ENCODE measurements around the gene SLCO2A1. TPM values are rescaled to one million over a fixed set of nuclear protein-coding genes. Genes with fewer than 3 reads are reported as not detected.

SLCO2A1 gene
- total RNA-seq, 1 donor from 2014 or later = 0.07 TPM

DNA sequence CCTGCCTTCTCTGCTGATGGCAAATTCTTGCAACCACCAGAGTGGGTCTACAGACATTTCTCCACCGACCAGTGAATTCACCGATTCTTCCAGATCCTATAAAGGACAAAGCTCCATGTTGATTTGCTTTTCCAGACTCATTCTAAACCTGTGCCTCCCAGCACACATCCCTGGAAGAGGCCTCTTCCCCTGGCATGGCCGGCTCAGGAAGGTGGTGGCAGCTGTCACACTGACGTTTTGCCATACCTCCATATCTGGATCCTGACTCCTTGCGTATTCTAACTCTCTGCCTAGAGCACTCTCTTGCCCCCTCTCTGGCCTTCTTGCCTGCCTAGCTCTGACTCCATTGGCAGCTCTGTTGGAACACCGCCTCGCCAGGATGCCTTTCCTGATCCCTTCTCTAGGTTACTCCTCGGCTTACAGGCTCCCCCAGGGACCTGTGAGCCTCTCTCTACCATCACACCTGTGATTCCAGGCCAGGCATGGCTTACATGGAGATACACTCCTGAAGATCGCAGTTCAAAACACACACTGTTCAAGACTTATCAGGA is 31.0 kb downstream of the SLCO2A1 start:
- Mint-ChIP-seq H3K27ac (no peak overlapping the region), H3K4me3 (no peak overlapping the region)

DNA sequence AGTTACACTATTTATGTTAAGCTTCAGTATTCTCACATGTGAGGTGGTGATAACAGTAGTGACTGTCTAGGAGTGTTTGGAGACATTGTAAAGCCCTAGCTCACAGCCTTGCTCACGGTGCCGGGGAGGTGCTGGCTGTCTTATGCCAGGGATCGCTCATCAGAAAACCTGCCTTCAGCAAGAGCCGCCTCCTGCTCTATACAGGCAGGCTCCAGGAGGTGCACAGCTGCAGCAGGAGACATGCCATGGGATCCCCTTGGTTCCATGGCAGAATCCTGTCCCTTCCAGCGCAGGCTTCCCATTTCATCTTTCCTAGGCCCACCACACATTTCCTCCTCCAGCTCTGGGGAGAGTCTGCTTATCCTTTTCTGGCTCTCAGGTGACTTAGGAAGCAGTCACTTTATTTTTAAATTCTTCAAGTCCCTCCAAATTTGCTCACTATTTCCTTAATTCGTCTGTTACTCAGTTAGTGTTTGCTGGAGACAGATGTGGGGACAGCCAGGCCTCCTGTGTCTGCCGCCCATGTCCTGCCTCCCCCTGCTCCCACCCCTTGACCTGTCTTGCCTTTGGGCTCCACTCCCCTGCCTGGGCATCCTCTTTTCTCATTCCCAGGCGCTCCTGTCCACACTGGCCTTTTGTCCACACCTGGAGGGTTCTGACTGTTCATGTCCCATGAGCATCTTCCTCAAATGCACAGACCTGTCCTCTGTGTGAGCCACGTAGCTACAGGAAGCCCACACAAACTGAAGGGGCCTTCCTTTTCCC is 31.7 kb downstream of the SLCO2A1 start:
- Histone ChIP-seq H3K4me3 (no peak overlapping the region), H3K4me2 (no peak overlapping the region), H2AFZ (replicated peaks) (no peak overlapping the region), H3K27ac (no peak overlapping the region), H3K9me3 (ENCODE audit: low read depth) (no peaks in the 10 kb centered on the region), H3K79me2 (ENCODE audit: low read depth) (no peaks in the 10 kb centered on the region), H3K36me3 (no peaks in the 10 kb centered on the region), H3K9ac (no peak overlapping the region), H3K27me3 (peaks cover 24% of the 10 kb centered on the region), H4K20me1 (ENCODE audit: low read depth) (no peaks in the 10 kb centered on the region), H3K4me1 (peaks cover 12% of the 10 kb centered on the region), H3F3A (ENCODE audit: low read depth) (no peaks in the 10 kb centered on the region)
- Mint-ChIP-seq H3K27ac (no peak overlapping the region), H3K27me3 (ENCODE audit: insufficient read depth, low read depth) (peaks cover 12% of the 10 kb centered on the region), H3K36me3 (no peaks in the 10 kb centered on the region), H3K9me3 (no peaks in the 10 kb centered on the region), H3K4me1 (peaks cover 4% of the 10 kb centered on the region), H3K4me3 (no peak overlapping the region)
- no peak for DNase-seq (ENCODE audit: low spot score)
- TF ChIP-seq, protein P1, sequence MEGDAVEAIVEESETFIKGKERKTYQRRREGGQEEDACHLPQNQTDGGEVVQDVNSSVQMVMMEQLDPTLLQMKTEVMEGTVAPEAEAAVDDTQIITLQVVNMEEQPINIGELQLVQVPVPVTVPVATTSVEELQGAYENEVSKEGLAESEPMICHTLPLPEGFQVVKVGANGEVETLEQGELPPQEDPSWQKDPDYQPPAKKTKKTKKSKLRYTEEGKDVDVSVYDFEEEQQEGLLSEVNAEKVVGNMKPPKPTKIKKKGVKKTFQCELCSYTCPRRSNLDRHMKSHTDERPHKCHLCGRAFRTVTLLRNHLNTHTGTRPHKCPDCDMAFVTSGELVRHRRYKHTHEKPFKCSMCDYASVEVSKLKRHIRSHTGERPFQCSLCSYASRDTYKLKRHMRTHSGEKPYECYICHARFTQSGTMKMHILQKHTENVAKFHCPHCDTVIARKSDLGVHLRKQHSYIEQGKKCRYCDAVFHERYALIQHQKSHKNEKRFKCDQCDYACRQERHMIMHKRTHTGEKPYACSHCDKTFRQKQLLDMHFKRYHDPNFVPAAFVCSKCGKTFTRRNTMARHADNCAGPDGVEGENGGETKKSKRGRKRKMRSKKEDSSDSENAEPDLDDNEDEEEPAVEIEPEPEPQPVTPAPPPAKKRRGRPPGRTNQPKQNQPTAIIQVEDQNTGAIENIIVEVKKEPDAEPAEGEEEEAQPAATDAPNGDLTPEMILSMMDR (IDR thresholded peaks at IDR 0.05) = no peak
- no peak for TF ChIP-seq EZH2phosphoT487 (IDR thresholded peaks at IDR 0.05)
- no peak for TF ChIP-seq EZH2 (IDR thresholded peaks at IDR 0.05)

More for the DNA sequence above, 31.0 kb downstream of the SLCO2A1 start:
- Histone ChIP-seq H3K4me2 (no peak overlapping the region), H2AFZ (replicated peaks) (no peak overlapping the region), H3K27ac (no peak overlapping the region), H3K4me3 (no peak overlapping the region), H3F3A (ENCODE audit: low read depth) (no peaks in the 10 kb centered on the region), H3K9ac (no peak overlapping the region), H3K4me1 (peaks cover 12% of the 10 kb centered on the region), H4K20me1 (ENCODE audit: low read depth) (no peaks in the 10 kb centered on the region), H3K9me3 (ENCODE audit: low read depth) (no peaks in the 10 kb centered on the region), H3K27me3 (peaks cover 24% of the 10 kb centered on the region), H3K79me2 (ENCODE audit: low read depth) (no peaks in the 10 kb centered on the region), H3K36me3 (no peaks in the 10 kb centered on the region)
- Mint-ChIP-seq H3K9me3 (peaks cover 3% of the 10 kb centered on the region), H3K36me3 (no peaks in the 10 kb centered on the region), H3K27me3 (ENCODE audit: insufficient read depth, low read depth) (peaks cover 12% of the 10 kb centered on the region), H3K4me1 (peaks cover 2% of the 10 kb centered on the region)
- TF ChIP-seq EZH2 (IDR thresholded peaks at IDR 0.05) (no peak), EZH2phosphoT487 (IDR thresholded peaks at IDR 0.05) (no peak)
- TF ChIP-seq, protein P1 (IDR thresholded peaks at IDR 0.05) = no peak
- DNase-seq (ENCODE audit: low spot score) = no peak

DNA sequence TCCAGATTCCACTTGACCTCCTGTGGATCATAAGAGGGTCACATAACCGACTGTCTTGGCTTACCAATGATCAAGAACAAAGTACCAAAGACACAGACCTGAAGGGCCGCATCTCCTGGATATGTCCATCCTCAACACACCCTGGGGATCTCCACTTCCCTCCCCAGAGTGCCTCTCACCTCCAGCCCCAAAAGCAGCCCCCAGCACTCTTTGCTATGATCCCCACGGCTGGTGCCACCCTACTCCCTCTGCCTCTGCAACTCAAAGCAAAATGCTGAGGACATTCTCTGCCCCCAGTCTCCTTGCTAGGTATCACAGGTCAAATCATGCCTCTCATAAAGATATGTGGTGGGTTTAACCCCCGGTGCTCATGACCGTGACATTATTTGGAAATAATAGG is 32.7 kb downstream of the SLCO2A1 start:
- TF ChIP-seq, protein P1 (IDR thresholded peaks at IDR 0.05) = no peak
- TF ChIP-seq EZH2 (IDR thresholded peaks at IDR 0.05) = no peak
- no peak for TF ChIP-seq EZH2phosphoT487 (IDR thresholded peaks at IDR 0.05)
- Histone ChIP-seq H3F3A (ENCODE audit: low read depth) (no peaks in the 10 kb centered on the region), H3K79me2 (ENCODE audit: low read depth) (no peaks in the 10 kb centered on the region), H3K36me3 (no peaks in the 10 kb centered on the region), H2AFZ (replicated peaks) (no peak overlapping the region), H4K20me1 (ENCODE audit: low read depth) (no peaks in the 10 kb centered on the region), H3K9me3 (ENCODE audit: low read depth) (no peaks in the 10 kb centered on the region), H3K4me3 (no peak overlapping the region), H3K9ac (no peak overlapping the region), H3K27me3 (peaks cover 24% of the 10 kb centered on the region), H3K4me2 (no peak overlapping the region), H3K27ac (no peak overlapping the region), H3K4me1 (peaks cover 17% of the 10 kb centered on the region)
- no peak for DNase-seq (ENCODE audit: low spot score)
- H3K27ac Mint-ChIP-seq = no peak overlapping the region
- H3K27me3 Mint-ChIP-seq (ENCODE audit: insufficient read depth, low read depth) = peaks cover 6% of the 10 kb centered on the region
- H3K4me1 Mint-ChIP-seq = peaks cover 4% of the 10 kb centered on the region
- H3K36me3 Mint-ChIP-seq = no peaks in the 10 kb centered on the region
- no peak overlapping the region for H3K4me3 Mint-ChIP-seq
- H3K9me3 Mint-ChIP-seq = no peaks in the 10 kb centered on the region

Measured in neural progenitor cell (in vitro differentiated cells).